ENCODE measurements around the gene CKS1B.
A peak's percentile ranks its signal among the peaks of the same experiment; 100 is the strongest.

Gene CKS1B

DNA sequence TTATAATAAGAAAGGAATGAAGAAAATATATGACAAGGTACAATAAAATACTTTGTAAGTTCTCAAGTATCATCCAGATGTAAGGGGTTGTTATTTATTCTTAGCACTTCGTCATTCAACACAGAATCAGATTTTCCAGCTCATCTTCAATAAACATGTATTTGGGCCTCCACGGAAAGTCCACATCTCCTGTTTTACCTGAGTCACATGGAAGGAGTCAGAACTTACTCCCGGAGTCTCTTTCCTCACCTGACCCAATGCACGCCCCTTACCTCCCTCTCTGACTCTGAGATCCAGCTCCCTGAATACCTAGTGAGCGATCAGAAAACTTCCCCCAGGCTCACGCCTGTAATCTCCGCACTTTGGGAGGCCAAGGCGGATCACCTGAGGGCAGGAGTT lies 36.5 kb upstream of the CKS1B start:
- no peak overlapping the region for H3K4me3 ChIP-seq (ENCODE audit: insufficient read depth, low read depth, low read length)
- H3K36me3 ChIP-seq (ENCODE audit: control insufficient read depth, insufficient read depth, low read length), result no peaks in the 10 kb centered on the region
- no peaks in the 10 kb centered on the region for H3K27me3 ChIP-seq (ENCODE audit: control insufficient read depth, insufficient read depth, low read length, poor library complexity, severe bottlenecking)
- 88 to 92% methylated on average over 8 of the region's 8 CpGs for WGBS, 2 experiments
- H3K4me1 ChIP-seq (ENCODE audit: control insufficient read depth, insufficient read depth, low read length), result peaks cover 22% of the 10 kb centered on the region
- H3K9me3 ChIP-seq (ENCODE audit: control insufficient read depth, low read length), result no peaks in the 10 kb centered on the region
- no peak overlapping the region for H3K27ac ChIP-seq (ENCODE audit: insufficient read depth, low read depth, low read length, poor library complexity, severe bottlenecking)

DNA sequence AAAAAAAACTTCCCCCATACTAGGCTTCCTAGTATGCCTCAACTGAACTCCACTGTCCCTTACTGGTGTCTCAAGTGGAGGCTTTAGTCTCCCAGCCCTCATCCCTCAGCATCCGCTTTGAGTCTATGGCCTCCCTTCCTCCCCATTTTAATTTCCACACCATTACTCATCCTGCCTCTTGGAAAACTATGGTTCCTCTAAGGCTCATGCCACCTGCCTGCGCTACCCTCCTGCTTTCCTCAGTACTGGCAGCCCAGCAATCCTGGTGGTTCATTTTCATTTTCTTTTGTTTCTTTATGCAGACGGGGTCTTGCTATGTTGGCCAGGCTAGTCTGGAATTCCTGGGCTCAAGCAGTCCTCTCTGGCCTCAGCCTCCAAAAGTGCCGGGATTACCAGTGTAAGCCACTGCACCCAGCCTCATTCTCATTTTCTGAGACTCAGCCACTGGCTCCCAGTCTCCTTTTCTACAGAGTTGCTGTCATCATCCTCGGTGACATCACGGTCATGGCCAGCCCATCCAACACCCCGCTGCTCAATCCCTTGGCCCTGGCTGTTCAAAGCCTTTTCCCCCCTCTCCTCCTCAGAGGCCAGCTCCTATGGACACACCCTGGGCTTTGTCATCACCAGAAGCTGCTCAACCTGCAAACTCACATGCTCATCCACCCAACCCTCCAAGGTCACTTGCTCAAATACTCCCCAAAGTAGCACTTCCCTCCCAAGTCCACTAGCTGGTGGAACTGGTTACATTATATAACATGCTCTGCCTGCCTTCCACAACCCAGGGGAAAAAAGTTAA lies 35.7 kb upstream of the CKS1B start:
- Histone ChIP-seq H3K4me3 (ENCODE audit: insufficient read depth, low read depth, low read length) (no peak overlapping the region), H3K27ac (ENCODE audit: insufficient read depth, low read depth, low read length, poor library complexity, severe bottlenecking) (no peak overlapping the region), H3K4me1 (ENCODE audit: control insufficient read depth, insufficient read depth, low read length) (peaks cover 22% of the 10 kb centered on the region), H3K36me3 (ENCODE audit: control insufficient read depth, insufficient read depth, low read length) (no peaks in the 10 kb centered on the region), H3K27me3 (ENCODE audit: control insufficient read depth, insufficient read depth, low read length, poor library complexity, severe bottlenecking) (no peaks in the 10 kb centered on the region), H3K9me3 (ENCODE audit: control insufficient read depth, low read length) (no peaks in the 10 kb centered on the region)
- WGBS, 2 experiments, result 94 to 96% methylated on average over 7 of the region's 7 CpGs

DNA sequence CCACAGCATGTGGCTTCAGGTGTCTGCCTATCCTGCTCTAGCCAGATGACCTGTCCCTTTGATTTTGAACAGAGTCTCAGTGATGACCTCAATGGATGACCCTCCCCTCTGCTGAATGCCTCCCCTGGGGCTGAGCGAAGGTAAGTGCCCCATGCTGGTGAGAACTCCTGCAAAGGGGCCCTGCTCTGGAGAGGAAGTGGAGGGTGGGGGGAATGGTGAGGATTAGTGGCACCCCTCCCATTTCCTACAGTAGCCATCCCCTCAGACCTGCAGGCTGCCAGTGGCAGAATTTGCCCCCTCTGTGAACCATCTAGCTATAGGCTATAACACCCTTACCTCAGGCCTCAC lies 34.3 kb upstream of the CKS1B start:
- H3K9me3 ChIP-seq (ENCODE audit: control insufficient read depth, low read length), result no peaks in the 10 kb centered on the region
- 50 to 78% methylated on average over 1 of the region's 1 CpG for WGBS, 2 experiments
- no peaks in the 10 kb centered on the region for H3K27me3 ChIP-seq (ENCODE audit: control insufficient read depth, insufficient read depth, low read length, poor library complexity, severe bottlenecking)
- H3K4me1 ChIP-seq (ENCODE audit: control insufficient read depth, insufficient read depth, low read length), result peaks cover 22% of the 10 kb centered on the region
- H3K36me3 ChIP-seq (ENCODE audit: control insufficient read depth, insufficient read depth, low read length), result peaks cover 5% of the 10 kb centered on the region
- no peak overlapping the region for H3K27ac ChIP-seq (ENCODE audit: insufficient read depth, low read depth, low read length, poor library complexity, severe bottlenecking)
- no peak overlapping the region for H3K4me3 ChIP-seq (ENCODE audit: insufficient read depth, low read depth, low read length)

DNA sequence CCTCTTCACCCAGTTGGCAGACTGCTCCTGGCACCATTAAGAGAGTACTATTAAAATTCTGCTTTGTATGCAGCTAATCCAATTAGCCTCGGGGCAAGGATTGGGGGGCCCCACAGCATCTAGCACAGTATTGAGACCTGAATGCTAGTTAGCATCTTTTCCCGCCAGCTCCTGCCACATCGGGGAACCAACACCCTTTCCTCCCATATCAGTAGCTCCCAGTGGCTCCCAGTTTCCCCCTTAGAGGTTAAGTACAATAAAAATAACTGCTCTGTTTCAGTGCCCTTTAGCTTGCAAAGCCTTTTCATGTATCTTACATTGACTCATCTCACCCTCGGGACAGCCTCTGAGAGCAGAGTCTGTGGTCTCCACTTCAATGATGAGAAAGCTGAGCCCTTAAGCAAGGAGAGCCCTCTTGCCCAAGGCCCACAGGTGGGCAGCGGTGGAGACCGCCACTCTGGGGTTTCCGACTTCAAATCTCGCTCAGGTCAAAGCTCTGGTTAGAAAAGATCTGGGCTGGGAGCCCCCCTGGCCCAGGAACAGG lies 33.8 kb upstream of the CKS1B start:
- H3K9me3 ChIP-seq (ENCODE audit: control insufficient read depth, low read length), result no peaks in the 10 kb centered on the region
- WGBS, 2 experiments, result 86% methylated on average over 8 of the region's 8 CpGs
- H3K27ac ChIP-seq (ENCODE audit: insufficient read depth, low read depth, low read length, poor library complexity, severe bottlenecking), result peak overlapping the region; percentile 30

DNA sequence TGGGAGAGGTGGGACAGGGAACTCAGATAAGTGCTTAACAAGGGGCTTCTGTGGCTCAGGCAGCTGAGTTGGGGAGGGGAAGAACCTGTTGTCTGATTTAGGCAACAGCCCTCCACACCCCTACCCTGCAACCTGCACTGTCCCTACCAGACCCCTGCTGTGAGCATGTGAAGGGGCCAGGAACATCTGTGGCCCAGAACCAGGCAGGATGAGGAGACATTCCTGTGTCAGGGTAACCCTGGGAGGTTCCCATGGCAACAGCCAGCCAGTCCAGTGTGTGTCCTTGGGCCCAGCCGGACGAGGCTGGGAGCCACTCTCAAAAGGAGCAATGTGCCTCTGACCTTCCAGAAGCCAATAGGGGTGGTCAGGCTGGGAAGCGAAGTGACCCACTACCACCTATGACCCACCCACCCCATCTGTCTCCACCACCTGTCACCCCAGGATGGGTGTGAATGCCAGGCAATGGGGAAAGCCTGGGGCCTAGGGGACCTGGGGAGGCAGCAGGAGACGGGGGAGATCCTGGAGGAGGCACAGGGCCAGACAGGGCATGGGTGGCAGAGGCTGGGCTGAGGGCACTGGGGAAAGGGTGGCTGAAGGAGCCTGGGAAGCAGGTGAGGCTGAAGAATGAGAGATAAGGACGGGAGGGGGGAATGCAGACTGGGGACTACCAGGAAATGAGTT lies 33.0 kb upstream of the CKS1B start:
- WGBS, 2 experiments, result 72 to 77% methylated on average over 5 of the region's 5 CpGs
- no peaks in the 10 kb centered on the region for H3K27me3 ChIP-seq (ENCODE audit: control insufficient read depth, insufficient read depth, low read length, poor library complexity, severe bottlenecking)
- no peaks in the 10 kb centered on the region for H3K9me3 ChIP-seq (ENCODE audit: control insufficient read depth, low read length)
- H3K4me3 ChIP-seq (ENCODE audit: insufficient read depth, low read depth, low read length), result no peak overlapping the region
- peak overlapping the region; percentile 64 for H3K27ac ChIP-seq (ENCODE audit: insufficient read depth, low read depth, low read length, poor library complexity, severe bottlenecking)
- H3K36me3 ChIP-seq (ENCODE audit: control insufficient read depth, insufficient read depth, low read length), result peaks cover 11% of the 10 kb centered on the region
- peaks cover 22% of the 10 kb centered on the region for H3K4me1 ChIP-seq (ENCODE audit: control insufficient read depth, insufficient read depth, low read length)

More for the DNA sequence above, 33.8 kb upstream of the CKS1B start:
- Histone ChIP-seq H3K4me1 (ENCODE audit: control insufficient read depth, insufficient read depth, low read length) (peaks cover 22% of the 10 kb centered on the region), H3K27me3 (ENCODE audit: control insufficient read depth, insufficient read depth, low read length, poor library complexity, severe bottlenecking) (no peaks in the 10 kb centered on the region), H3K36me3 (ENCODE audit: control insufficient read depth, insufficient read depth, low read length) (peaks cover 10% of the 10 kb centered on the region), H3K4me3 (ENCODE audit: insufficient read depth, low read depth, low read length) (no peak overlapping the region)

DNA sequence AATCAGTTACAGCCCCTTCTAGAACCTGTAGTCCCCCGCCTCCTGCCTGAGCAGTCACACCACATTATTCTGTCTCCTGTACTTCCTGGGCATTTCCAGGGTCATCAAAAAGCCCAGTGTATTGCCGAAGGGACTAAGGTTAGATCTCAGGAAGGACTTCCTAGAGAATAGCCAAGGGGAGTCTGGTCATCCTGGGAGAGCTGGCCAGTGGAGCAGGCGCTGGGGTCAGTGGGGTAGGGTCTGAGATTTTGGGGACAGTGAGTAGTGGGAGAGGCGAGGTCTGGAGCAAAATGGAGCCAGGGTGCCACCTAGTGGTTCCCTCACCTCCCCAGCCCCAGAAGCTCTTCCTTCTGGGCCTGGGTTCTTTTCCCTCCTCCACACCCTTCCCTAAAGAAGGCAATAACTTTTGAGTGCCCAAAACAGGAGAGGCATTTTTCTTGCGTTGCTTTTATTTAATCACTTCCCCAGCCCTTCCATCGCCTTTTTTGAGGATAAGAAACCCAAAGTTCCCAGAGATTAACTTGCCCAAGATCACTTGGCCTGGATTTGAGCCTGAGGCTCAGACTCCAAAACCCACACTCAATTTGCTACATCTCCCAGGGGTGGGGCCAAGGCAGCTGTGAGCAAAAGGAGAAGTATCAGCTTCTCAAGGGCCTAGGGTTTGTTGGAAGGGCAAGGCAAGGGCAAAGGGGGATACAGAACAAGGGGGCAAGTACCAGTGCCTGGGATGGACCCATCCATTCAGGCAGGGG lies 30.7 kb upstream of the CKS1B start:
- Histone ChIP-seq H3K4me3 (ENCODE audit: insufficient read depth, low read depth, low read length) (no peak overlapping the region), H3K27ac (ENCODE audit: insufficient read depth, low read depth, low read length, poor library complexity, severe bottlenecking) (no peak overlapping the region), H3K9me3 (ENCODE audit: control insufficient read depth, low read length) (no peaks in the 10 kb centered on the region), H3K27me3 (ENCODE audit: control insufficient read depth, insufficient read depth, low read length, poor library complexity, severe bottlenecking) (no peaks in the 10 kb centered on the region), H3K36me3 (ENCODE audit: control insufficient read depth, insufficient read depth, low read length) (peaks cover 22% of the 10 kb centered on the region), H3K4me1 (ENCODE audit: control insufficient read depth, insufficient read depth, low read length) (peaks cover 22% of the 10 kb centered on the region)
- 49 to 50% methylated on average over 6 of the region's 6 CpGs for WGBS, 2 experiments

DNA sequence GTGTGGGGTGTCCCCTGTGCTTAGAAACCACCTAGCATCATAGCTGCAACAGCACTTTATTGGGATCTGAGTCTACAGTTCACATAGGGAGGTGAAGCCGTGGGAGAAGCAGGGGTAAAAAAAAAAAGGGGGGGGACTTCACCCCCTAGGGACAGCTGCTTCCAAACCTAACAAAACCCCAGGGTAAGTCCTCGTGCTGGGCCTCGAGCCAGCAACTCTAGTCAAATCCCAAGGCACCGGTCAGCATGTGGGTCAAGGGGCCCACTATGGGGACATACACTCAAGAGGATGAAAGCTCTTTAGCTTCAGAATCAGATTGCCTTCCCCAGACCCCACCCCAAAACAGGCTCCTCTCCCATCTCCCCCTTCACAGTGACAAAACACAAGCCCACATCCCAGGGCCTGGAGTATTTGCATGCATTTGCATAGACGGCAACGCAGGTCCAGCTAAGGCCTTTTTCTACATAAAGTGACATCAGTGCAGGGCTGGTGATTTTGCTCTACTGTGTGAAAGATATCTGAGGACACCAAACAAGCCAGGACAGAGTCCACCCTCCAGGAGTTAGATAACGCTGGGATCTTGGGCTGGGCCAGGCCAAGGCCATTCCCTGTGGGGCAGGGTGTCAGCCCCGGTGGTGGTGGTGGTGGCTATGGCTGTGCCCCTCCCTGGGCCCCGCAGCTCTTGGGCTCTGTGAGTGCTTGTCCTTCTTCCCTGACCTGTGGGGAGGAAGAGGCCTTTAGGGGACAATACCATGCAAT lies 29.9 kb upstream of the CKS1B start:
- Histone ChIP-seq H3K36me3 (ENCODE audit: control insufficient read depth, insufficient read depth, low read length) (peaks cover 22% of the 10 kb centered on the region), H3K4me1 (ENCODE audit: control insufficient read depth, insufficient read depth, low read length) (peaks cover 22% of the 10 kb centered on the region), H3K27me3 (ENCODE audit: control insufficient read depth, insufficient read depth, low read length, poor library complexity, severe bottlenecking) (no peaks in the 10 kb centered on the region), H3K4me3 (ENCODE audit: insufficient read depth, low read depth, low read length) (no peak overlapping the region), H3K27ac (ENCODE audit: insufficient read depth, low read depth, low read length, poor library complexity, severe bottlenecking) (no peak overlapping the region), H3K9me3 (ENCODE audit: control insufficient read depth, low read length) (no peaks in the 10 kb centered on the region)
- WGBS, 2 experiments, result 83 to 89% methylated on average over 9 of the region's 9 CpGs

DNA sequence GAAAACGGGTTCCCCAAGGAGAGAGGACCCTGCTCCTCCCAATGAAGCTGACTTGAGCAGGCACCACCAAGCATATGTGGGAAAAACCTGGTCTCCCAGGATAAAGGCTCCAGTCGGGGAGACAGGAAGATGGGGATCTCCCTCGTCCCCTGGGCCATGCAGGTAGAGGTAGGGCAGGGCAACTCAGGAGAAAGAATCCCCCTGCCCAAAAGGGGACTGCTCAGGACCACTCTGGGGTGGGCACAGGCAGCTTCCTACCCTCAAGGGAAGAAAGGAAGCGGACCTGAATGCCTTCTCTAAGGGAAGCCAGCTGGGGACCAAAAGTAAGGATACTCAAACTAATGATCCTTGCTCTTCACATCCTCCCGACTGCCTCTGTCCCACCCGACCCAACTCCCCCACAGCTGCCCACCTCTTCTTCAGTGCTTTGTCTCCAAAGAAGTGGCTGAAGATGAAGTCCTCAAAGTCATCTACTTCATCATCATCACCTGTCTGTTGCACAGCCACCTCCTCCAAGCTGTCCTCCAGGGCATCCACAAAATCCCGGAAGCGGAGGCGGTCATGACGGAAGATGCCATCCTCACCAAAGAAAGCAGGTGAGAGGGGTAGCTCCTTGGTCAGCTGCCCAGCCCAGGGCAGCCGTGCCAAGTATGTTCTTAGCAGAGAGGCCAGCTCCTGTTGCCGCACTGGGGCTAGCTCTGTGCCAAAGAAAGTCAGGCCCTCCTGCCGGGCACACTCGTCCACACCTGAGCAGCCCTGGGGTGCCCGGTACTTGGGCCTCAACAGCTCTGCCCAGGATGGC lies 29.1 kb upstream of the CKS1B start:
- whole genome bisulfite sequencing, 2 experiments, result 92 to 93% methylated on average over 15 of the region's 15 CpGs
- H3K4me3 ChIP-seq (ENCODE audit: insufficient read depth, low read depth, low read length), result no peak overlapping the region
- peaks cover 23% of the 10 kb centered on the region for H3K36me3 ChIP-seq (ENCODE audit: control insufficient read depth, insufficient read depth, low read length)
- H3K4me1 ChIP-seq (ENCODE audit: control insufficient read depth, insufficient read depth, low read length), result peaks cover 17% of the 10 kb centered on the region
- no peak overlapping the region for H3K27ac ChIP-seq (ENCODE audit: insufficient read depth, low read depth, low read length, poor library complexity, severe bottlenecking)
- no peaks in the 10 kb centered on the region for H3K9me3 ChIP-seq (ENCODE audit: control insufficient read depth, low read length)
- no peaks in the 10 kb centered on the region for H3K27me3 ChIP-seq (ENCODE audit: control insufficient read depth, insufficient read depth, low read length, poor library complexity, severe bottlenecking)
